GM21423 (cell line): ENCODE results near the gene DPP6.

Experiments used
- ATAC-seq: cut with Tn5 transposase; IDR thresholded peaks from one replicate; pipeline ENCODE4 v1.9.1; 2021; ENCODE audit warnings: mild to moderate bottlenecking, moderate library complexity; ENCODE audit not compliant: unreplicated experiment

The DPP6 gene

GRCh38 chr7:154746571-154747360 lies 694.6 kb downstream of the DPP6 start:
- no peak for ATAC-seq

GRCh38 chr7:154748089-154748786 lies 696.0 kb downstream of the DPP6 start:
- no peak for ATAC-seq

DNA sequence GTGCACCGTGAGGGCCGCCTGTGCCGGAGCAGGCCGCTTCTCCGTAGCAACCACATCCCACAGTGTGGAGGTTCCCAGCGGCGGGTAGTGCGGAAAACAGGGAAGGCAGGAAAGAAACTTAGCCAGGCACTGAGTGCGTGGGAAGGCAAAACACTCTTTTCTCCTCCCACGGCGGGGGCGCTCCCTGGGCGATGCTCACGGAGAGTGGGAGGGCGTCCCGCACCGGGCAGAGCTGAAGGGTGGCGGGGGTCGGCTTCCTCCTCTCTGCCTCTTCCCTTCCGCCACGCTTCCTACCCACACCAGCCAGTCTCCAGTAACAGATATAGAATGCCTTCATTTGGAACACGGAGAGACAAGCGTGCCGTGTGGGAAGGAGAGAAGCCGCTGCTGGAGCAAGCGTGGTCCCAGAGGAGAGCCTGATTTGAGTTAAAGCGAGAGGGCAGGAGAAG lies 698.2 kb downstream of the DPP6 start:
- no peak for ATAC-seq

DNA sequence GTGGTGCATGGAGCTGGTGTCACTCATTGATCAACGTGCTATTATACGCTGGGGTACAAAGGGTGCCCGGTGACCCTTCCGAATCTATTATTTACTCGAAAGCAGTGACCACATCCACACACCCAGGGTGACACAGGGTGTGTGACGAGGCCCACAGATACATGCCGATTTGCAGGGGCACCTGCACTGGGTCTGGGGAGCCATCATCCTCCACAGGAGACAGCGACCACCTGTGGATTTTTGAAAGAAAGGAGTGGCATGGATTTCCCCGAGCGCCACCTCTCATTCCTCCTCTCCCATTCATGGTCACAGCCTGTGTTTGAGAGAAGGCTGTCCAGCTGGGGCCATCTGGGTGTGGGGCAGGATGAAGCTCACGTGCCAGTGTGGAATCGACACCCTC lies 701.0 kb downstream of the DPP6 start:
- no peak for ATAC-seq

GRCh38 chr7:154757756-154758155 lies 705.6 kb downstream of the DPP6 start:
- ATAC-seq, result no peak

DNA sequence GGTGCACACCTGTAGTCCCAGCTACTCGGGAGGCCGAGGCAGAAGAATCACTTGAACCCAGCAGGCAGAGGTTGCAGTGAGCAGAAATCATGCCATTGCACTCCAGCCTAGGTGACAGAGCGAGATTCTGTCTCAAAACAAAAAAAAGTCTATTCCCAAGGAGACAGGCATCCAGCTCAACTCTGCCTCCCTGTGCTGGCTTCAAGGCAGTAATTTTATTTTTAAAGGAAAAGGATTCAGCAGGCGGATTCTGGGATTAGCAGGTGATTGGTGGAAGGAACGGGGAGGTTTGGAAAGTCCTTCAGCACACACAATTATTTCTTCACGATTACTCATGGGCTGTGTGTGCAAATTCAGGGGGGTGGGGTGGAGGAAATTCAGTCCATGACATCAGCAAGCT lies 707.8 kb downstream of the DPP6 start:
- no peak for ATAC-seq

- ATAC-seq, result no peak
These were observed 712.9 kb downstream of the DPP6 start for GRCh38 chr7:154765118-154765517.

DNA sequence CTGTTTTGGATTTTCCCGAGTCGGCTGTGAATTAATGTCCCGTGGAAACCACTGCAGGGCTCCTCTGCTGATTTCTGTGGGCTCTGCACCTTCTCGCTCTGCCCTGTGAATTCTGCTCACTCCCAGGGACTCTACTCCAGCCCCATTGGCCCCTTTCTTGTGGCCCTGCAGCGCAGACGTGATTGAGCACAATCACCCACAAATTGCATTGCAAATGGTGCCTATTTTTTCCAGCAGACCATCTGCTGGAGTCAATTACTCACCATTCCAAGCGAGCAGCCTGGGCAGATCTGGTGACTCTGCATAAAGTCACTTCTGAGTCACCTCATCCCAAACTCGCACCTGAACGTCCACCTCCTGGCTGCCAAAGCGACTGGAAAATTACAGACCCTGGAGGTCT lies 714.9 kb downstream of the DPP6 start:
- no peak for ATAC-seq

GRCh38 chr7:154767821-154768415 lies 715.7 kb downstream of the DPP6 start:
- no peak for ATAC-seq

DNA sequence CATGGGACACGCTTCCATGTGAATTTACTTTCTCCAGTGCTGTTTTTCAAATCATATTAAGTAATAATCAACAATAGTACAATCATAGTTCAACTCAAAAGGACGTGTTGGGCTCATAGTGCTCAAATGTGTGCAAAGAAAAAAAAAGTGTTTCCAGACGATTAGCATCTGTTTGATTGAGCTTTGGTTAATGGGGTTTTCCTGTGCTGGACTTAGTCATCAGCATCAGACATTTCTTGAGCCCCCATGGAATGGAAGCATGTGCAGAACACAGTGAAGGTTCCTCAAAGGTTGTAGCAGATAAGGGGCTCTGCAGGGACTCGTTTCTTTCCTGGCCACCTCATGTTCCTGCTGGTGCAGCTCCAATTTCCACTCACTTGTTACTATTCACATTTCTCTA lies 716.8 kb downstream of the DPP6 start:
- ATAC-seq, result no peak

GRCh38 chr7:154769527-154769926 lies 717.3 kb downstream of the DPP6 start:
- ATAC-seq, result no peak

DNA sequence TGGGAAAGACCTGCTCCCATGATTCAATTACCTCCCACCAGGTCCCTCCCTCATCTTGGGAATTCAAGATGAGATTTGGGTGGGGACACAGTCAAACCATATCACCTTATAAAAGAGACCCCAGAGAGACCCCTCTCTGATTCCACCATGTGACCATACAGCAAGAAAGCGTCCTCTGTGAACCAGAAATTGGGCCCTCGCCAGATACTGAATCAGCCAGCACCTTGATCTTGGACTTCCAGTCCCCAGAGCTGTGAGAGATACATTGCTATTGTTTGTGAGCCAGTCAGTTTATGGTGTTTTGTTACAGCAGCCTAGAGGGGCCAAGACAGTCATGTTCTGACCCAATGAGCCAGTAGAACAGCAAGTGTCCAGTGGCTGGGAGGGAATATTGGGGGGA lies 718.2 kb downstream of the DPP6 start:
- ATAC-seq, result no peak

DNA sequence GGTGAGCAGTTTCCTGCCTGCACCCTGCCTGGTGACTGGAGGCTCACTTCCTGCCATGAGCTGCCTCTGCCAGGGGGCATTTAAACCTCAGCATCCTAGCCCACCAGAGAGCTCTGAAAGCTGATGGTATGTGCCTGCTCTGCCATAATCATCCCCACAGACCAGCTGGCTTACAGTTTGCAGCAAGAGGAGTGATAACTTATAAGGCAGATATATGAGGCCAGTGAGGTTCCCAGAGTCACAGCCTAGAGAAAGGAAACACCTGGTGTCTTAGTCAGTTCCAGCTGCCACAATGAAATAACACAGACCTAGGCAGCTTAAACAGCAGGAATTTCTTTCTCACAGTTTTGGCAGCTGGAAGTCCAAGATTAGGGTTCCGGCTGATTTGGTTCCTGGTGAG lies 718.8 kb downstream of the DPP6 start:
- ATAC-seq, result no peak

DNA sequence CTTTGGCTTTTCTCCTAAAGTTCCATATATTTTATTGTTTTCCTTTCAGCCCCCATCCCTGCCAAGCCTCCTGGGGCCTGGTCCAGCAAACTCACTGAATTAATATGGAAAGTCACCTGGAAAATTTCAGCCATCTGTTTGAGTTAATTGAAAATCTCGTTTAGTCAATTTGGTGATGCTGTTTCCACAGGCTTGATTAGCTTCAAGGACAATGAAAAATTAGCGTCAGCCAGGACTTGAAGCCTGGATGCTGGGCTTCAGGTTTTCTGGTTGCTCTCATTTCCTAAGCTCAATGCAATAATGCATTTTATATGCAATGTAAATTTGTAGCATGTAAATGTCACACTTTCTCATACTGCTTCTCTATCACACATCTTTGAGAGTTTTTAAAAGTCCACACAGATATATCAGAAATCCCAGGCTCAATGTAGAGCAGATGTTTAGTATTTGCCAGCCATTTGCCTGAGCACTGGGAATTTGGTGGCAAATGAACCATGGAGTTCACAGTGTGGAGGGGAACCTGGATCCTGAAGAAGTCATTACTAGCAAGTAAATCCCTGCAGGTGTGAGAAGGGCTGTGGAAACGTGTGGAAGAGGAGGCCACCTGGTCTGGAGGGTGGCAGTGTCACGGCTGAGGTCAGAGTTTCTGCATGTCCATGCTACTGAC lies 722.2 kb downstream of the DPP6 start:
- ATAC-seq, result no peak

GRCh38 chr7:154775681-154776080 lies 723.5 kb downstream of the DPP6 start:
- no peak for ATAC-seq

DNA sequence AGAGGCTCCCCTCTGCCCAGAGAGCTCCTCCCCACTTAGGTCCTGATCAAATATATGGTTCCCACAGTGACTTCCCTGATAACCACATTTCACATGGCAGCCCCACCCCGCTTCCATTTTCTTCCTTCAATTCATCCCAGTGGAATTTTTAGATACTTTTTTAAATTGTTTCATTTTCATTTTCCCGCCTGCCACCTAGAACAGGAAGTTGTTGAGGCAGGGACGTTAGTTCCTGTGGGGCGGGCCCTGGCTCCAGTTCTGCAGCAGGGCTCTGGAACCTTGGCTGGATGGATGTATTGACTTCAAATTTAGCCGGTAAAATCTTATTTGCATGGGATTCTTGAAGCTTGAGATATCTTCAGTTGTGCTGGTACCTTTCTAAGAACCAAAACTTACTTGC lies 724.2 kb downstream of the DPP6 start:
- no peak for ATAC-seq

DNA sequence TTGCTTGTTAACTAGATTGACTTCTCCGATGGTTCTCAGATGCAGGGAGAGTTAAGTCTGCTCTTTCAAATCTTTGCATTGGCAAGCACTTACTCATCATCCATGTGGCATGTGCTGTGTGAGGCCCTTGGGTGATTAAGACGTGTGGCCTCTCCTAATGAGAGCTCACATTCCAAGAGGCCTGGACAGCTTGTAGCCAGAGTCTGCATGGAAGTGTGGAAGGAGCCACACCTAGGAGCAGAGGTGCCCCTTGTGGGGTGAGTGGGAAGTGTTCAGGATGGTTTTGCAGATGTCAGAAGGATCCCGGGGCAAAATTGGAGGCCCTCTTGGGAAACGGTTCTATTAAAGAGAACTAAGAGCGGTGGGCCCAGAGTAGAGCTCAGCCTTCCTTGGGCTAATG lies 724.8 kb downstream of the DPP6 start:
- no peak for ATAC-seq

DNA sequence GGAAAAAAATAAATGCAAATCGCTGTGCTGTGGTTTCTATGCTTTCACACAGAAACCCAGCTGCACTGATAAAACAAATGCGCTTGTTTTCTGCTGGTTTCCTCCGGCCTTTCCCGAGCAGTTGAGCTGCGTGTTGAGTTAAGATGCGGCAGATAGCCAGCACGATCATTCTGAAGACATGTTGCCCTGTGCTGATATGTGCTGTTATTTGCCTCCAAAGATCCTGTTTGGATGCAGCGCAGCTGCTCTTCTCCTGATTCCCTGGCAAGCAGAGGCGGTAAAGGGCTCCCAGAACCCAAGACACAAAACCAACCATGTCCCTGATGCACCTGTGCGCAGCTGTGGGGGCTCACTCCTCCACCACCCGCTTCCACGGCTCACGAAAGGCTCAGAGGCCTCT lies 725.3 kb downstream of the DPP6 start:
- ATAC-seq, result no peak

GRCh38 chr7:154777908-154778307 lies 725.7 kb downstream of the DPP6 start:
- ATAC-seq, result no peak

GRCh38 chr7:154781369-154782303 lies 729.4 kb downstream of the DPP6 start:
- ATAC-seq, result no peak
